ENCODE measurements around the gene HIVEP2.

GRCh38 chr6:142906945-142907470 is 38.0 kb downstream of the HIVEP2 start:
- TF ChIP-seq POLR2A (IDR thresholded peaks at IDR 0.05; ENCODE audit: low read depth, low read length) (no peak), CTCF (IDR thresholded peaks at IDR 0.05; ENCODE audit: extremely low read depth in 1 of 2, insufficient read depth in 1 of 2, low read depth in 1 of 2, low read length in 2 of 2) (no peak)
